Aorta (tissue), 5 donors: ENCODE data around the gene CACNB1. TPM values are rescaled to one million over a fixed set of nuclear protein-coding genes. Genes with fewer than 3 reads are reported as not detected.

Experiments used
- ATAC-seq: fragments of 200-7000 bp; cut with Tn5 transposase; one replicate; pipeline ENCODE4 v1.9.1; 2022; ENCODE audit warnings: moderate library complexity; ENCODE audit not compliant: low FRiP score
- DNase-seq, 2 donors: peaks; one replicate each; pipeline ENCODE4 v3.0.0-alpha.2; 2020
- H3K27ac ChIP-seq, 2 donors: one replicate each; pipeline ENCODE4 v1.5.1; 2013; ENCODE audit warnings: low read length in 2 of 2, mild to moderate bottlenecking in 2 of 2, moderate library complexity in 2 of 2, control low read depth in 1 of 2, inconsistent platforms in 1 of 2, low read depth in 1 of 2
- H3K27me3 ChIP-seq, 2 donors: one replicate each; pipeline ENCODE4 v1.6.1; 2013; ENCODE audit warnings: control low read depth in 1 of 2, low read length in 1 of 2, mild to moderate bottlenecking in 1 of 2, moderate library complexity in 1 of 2; ENCODE audit not compliant: insufficient read depth in 2 of 2, control insufficient read depth in 1 of 2
- H3K36me3 ChIP-seq, 2 donors: one replicate each; pipeline ENCODE4 v1.6.1; 2013; ENCODE audit warnings: control low read depth in 1 of 2, low read length in 1 of 2, mild to moderate bottlenecking in 1 of 2; ENCODE audit not compliant: insufficient read depth in 2 of 2, control insufficient read depth in 1 of 2
- H3K4me1 ChIP-seq, 2 donors: one replicate each; pipeline ENCODE4 v1.6.1; 2013; ENCODE audit warnings: low read length in 2 of 2, control low read depth in 1 of 2, mild to moderate bottlenecking in 1 of 2, moderate library complexity in 1 of 2; ENCODE audit not compliant: insufficient read depth in 2 of 2, control insufficient read depth in 1 of 2
- H3K4me3 ChIP-seq, 2 donors: one replicate each; pipeline ENCODE4 v1.5.1; 2013; ENCODE audit warnings: low read length in 2 of 2, control low read depth in 1 of 2, mild to moderate bottlenecking in 1 of 2
- H3K9me3 ChIP-seq: one replicate; pipeline ENCODE4 v1.6.1; 2013; ENCODE audit warnings: mild to moderate bottlenecking, low read length; ENCODE audit not compliant: control insufficient read depth
- WGBS, 2 donors: extraction: QIAGEN DNeasy Blood & Tissue Kit; methylation state at CpG; one replicate each; pipeline ENCODE4 v1.1.7; 2013; 5-methylcytosine and 5-hydroxymethylcytosine counted together
- intact Hi-C, 2 donors: fragments of 100-400 bp; cut with DNase I; formaldehyde crosslinking; loops; one replicate each; pipeline versions ENCODE4 v1.14.2 to v1.15.0; 2022
- polyA plus RNA-seq, 2 donors: library from polyadenylated mRNA; stranded (reverse); fragments of 200-250 nt; gene quantifications; one replicate each; pipeline ENCODE4 v1.2.3, GENCODE V29; 2013
- total RNA-seq, 2 donors: library from RNA; stranded (reverse); fragmentation: NEBNext Ultra II Directional; extraction: Animal tissue kit (Norgen Biotek cat#: 25700); gene quantifications; one replicate each; pipeline ENCODE4 v1.2.1, GENCODE V29; 2021
- donor health status: healthy with polysubstance abuse.
- donor health status: Bipolar disorder and iron deficiency.
- donor health status: DM: no; HTN: no; CAD: no.
- donor health status: DM: no; HTN: no; CAD: no.
- donor health status: DM: yes; HTN: yes; CAD: no.

CACNB1 gene
- total and polyA plus RNA-seq, 4 donors, result 1.9 to 50.6 (median 30.6) TPM

- 75 to 76% methylated on average over 11 of the region's 11 CpGs for WGBS, 2 donors
- ATAC-seq (no peak), DNase-seq (no peak)
- H3K27me3 ChIP-seq, result no peaks in the 10 kb centered on the region
- no peaks in the 10 kb centered on the region for H3K36me3 ChIP-seq
- no peak overlapping the region for H3K4me3 ChIP-seq
- no peak overlapping the region for H3K27ac ChIP-seq
- H3K9me3 ChIP-seq, result no peaks in the 10 kb centered on the region
- intact Hi-C loops, result no loop called here
- H3K4me1 ChIP-seq, result no peaks in the 10 kb centered on the region
Measured at GRCh38 chr17:39229274-39229913, 31.9 kb upstream of the CACNB1 start.

- H3K27me3 ChIP-seq, result no peaks in the 10 kb centered on the region
- WGBS, 2 donors, result 82 to 87% methylated on average over 2 of the region's 2 CpGs
- intact Hi-C loops, result no loop called here
Measured at GRCh38 chr17:39227364-39227919, 30.0 kb upstream of the CACNB1 start.

GRCh38 chr17:39225959-39226683 lies 28.7 kb upstream of the CACNB1 start:
- H3K36me3 ChIP-seq, result no peaks in the 10 kb centered on the region
- no peaks in the 10 kb centered on the region for H3K4me1 ChIP-seq
- H3K27ac ChIP-seq, result no peak overlapping the region
- H3K27me3 ChIP-seq, result no peaks in the 10 kb centered on the region
- peak; percentile 85 for ATAC-seq
- WGBS, 2 donors, result 16 to 17% methylated on average over 24 of the region's 24 CpGs
- no peaks in the 10 kb centered on the region for H3K9me3 ChIP-seq
- DNase-seq, result peak; percentile 92 to 97
- intact Hi-C loops, result no loop called here
- peak overlapping the region; percentile 31 to 46 for H3K4me3 ChIP-seq

More at GRCh38 chr17:39227364-39227919, 30.0 kb upstream of the CACNB1 start:
- ATAC-seq, result no peak
- no peaks in the 10 kb centered on the region for H3K9me3 ChIP-seq
- H3K36me3 ChIP-seq, result no peaks in the 10 kb centered on the region
- H3K4me3 ChIP-seq, result no peak overlapping the region
- H3K4me1 ChIP-seq, result no peaks in the 10 kb centered on the region
- H3K27ac ChIP-seq, result no peak overlapping the region
- DNase-seq, result no peak

GRCh38 chr17:39225308-39225958 lies 28.0 kb upstream of the CACNB1 start, which contains the start of gene STAC2:
STAC2 (minus strand) TSS chr17:39225945; CDS start chr17:39225502, 443 bp downstream.
- no peaks in the 10 kb centered on the region for H3K4me1 ChIP-seq
- no peaks in the 10 kb centered on the region for H3K27me3 ChIP-seq
- H3K4me3 ChIP-seq, result peak within 1 kb of the TSS; percentile 31 to 46
- WGBS, 2 donors, result 1% methylated on average over 49 to 71 of the region's 71 CpGs
- intact Hi-C loops, result no loop called here
- DNase-seq (peak in 1 of 2 donors; percentile 82), ATAC-seq (peak; percentile 2)
- peak within 1 kb of the TSS in 1 of 2 donors; percentile 23 for H3K27ac ChIP-seq
- H3K36me3 ChIP-seq, result no peaks in the 10 kb centered on the region
- H3K9me3 ChIP-seq, result no peaks in the 10 kb centered on the region

GRCh38 chr17:39224778-39225307 lies 27.4 kb upstream of the CACNB1 start:
- H3K36me3 ChIP-seq, result no peaks in the 10 kb centered on the region
- H3K9me3 ChIP-seq, result no peaks in the 10 kb centered on the region
- intact Hi-C loops, result no loop called here
- H3K4me1 ChIP-seq, result peaks cover 0 to 2% of the 10 kb centered on the region in 2 donors
- no peak for ATAC-seq
- no peaks in the 10 kb centered on the region for H3K27me3 ChIP-seq
- H3K27ac ChIP-seq, result peak overlapping the region in 1 of 2 donors; percentile 23
- peak overlapping the region; percentile 31 to 46 for H3K4me3 ChIP-seq
- WGBS, 2 donors, result 25 to 28% methylated on average over 61 to 68 of the region's 68 CpGs
- no peak for DNase-seq

GRCh38 chr17:39223907-39224777 lies 26.7 kb upstream of the CACNB1 start:
- Histone ChIP-seq H3K4me3 (no peak overlapping the region), H3K9me3 (no peaks in the 10 kb centered on the region)

GRCh38 chr17:39222866-39223834 lies 25.7 kb upstream of the CACNB1 start:
- ATAC-seq, result peak; percentile 24
- Histone ChIP-seq H3K27ac (peak overlapping the region; percentile 23 to 62), H3K4me1 (peaks cover 0 to 2% of the 10 kb centered on the region in 2 donors), H3K27me3 (no peaks in the 10 kb centered on the region), H3K4me3 (no peak overlapping the region), H3K9me3 (no peaks in the 10 kb centered on the region), H3K36me3 (no peaks in the 10 kb centered on the region)
- DNase-seq, result peak; percentile 79 to 89
- 50 to 58% methylated on average over 9 of the region's 9 CpGs for WGBS, 2 donors
- intact Hi-C loops, result no loop called here

More at GRCh38 chr17:39223907-39224777, 26.7 kb upstream of the CACNB1 start:
- WGBS, 2 donors, result 89 to 92% methylated on average over 28 to 33 of the region's 33 CpGs
- no peak for ATAC-seq
- DNase-seq, result no peak
- H3K27me3 ChIP-seq, result no peaks in the 10 kb centered on the region
- no peaks in the 10 kb centered on the region for H3K36me3 ChIP-seq
- intact Hi-C loops, result no loop called here
- H3K27ac ChIP-seq, result no peak overlapping the region
- H3K4me1 ChIP-seq, result peaks cover 0 to 2% of the 10 kb centered on the region in 2 donors
